Forelimb muscle (tissue), 1 donor: ENCODE data around the gene RPRM. TPM values are rescaled to one million over a fixed set of nuclear protein-coding genes. Genes with fewer than 3 reads are reported as not detected.
"Not testable (repeated sequence)": the region's sequence is repeated elsewhere in the genome, so short reads cannot be mapped to it uniquely, and the experiment has no call there.

Experiments used
- DNase-seq: peaks from one replicate; pipeline ENCODE4 v3.0.0-alpha.2; 2013; ENCODE audit warnings: low read depth
- polyA plus RNA-seq: library from polyadenylated mRNA; unstranded; fragments of 120-200 nt; gene quantifications from one replicate; pipeline ENCODE4 v1.2.1, GENCODE V29; 2013; ENCODE audit not compliant: insufficient read length

Gene RPRM
- polyA plus RNA-seq, 1 donor, result 1.9 TPM

DNA sequence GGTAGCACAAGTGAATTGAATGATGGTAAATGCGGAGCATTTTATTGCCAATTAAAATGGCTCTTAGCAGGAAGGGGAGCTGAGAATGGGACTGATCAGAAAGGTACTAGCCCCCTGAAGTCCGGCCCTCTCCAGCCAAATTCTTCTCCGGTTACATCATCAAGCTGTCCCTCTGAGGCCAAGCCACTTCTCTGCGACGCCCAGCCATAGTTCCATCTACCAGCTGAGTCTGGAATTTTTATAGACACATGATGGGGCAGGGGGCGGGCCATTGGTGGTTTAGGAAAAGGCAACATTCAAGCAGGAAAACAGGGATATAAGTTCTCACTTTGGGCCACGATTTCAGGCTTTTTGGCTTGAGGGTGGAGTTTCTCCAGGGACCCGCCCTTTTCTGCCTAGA is 22.7 kb downstream of the RPRM start:
- no peak for DNase-seq

DNA sequence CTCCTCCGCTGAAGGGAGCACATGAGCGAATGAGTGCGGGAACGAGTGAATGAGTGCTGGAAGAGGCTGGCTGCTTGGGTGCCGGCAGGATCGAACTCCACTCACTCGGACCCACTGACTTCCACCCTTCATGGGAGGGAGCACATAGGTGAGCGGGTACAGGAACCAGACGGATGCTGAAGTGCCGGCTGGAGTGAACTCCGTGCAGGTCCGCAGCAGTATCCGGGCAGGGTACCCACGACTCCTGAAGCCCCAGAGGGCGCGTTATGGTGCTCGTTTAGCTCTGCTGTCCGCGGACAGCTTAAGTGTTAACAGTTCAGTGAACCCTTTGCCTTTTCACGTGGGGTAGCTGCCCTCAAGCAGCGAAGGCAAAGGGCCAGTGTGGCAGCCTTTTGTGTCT is 23.2 kb downstream of the RPRM start:
- no peak for DNase-seq

DNA sequence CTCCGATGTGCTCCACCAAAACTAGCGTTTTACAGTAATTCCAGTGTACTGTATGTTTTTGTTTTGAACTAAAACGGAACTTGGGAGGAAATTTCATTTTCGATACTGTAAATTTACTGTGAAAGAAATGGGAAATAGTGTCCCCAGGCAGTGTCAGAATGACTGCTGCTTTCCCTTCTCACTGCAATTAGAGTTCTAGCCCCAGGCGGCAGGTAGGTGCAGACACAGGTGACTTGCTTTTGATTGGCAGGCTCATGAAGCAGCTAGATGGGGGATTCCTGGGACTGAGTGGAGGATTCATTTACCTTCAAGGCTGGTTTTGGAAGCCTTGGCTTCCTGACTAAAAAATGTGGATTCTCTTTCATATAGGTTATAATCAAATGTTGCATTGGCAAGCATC is 27.0 kb downstream of the RPRM start:
- DNase-seq, result no peak

DNA sequence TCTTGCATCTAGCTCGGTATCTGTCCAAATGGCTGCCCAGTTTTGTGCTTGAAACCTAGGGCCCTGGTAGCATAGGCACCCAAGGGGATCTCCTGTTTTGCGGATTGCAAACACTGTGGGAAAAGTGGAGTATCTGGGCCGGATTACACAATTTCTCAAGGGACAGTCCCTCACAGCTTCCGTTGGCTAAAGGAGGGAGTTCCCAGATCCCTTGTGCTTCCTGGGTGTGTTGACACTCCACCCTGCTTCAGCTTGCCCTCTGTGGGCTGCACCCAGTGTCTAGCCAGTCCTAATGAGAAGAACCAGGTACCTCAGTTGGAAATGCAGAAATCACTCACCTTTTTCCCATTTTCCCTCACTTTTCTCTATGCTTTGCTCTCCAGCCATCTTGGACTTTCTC is 35.5 kb downstream of the RPRM start:
- DNase-seq, result no peak

DNA sequence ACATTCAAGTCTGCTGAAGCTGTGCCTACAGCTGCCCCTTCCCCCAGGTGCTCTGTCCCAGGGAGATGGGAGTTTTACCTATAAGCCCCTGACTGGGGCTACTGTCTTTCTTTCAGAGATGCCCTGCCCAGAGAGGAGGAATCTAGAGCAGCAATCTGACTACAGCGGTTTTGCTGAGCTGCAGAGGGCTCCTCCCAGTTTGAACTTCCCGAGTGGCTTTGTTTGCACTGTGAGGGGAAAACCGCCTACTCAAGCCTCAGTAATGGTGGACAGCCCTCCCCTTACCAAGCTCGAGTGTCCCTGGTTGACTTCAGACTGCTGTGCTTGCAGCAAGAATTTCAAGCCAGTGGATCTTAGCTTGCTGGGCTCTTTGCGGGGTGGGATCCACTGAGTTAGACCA is 35.9 kb downstream of the RPRM start:
- not testable (repeated sequence) for DNase-seq

DNA sequence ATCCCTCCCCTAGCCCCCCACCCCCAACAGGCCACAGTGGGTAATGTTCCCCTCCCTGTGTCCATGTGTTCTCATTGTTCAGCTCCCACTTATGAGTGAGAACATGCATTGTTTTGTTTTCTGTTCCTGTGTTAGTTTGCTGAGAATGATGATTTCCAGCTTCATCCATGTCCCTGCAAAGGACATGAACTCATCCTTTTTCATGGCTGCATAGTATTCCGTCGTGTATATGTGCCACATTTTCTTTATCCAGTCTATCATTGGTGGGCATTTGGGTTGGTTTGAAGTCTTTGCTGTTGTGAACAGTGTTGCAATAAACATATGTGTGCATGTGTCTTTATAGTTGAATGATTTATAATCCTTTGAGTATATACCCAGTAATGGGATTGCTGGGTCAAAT is 38.5 kb downstream of the RPRM start:
- DNase-seq, result not testable (repeated sequence)

DNA sequence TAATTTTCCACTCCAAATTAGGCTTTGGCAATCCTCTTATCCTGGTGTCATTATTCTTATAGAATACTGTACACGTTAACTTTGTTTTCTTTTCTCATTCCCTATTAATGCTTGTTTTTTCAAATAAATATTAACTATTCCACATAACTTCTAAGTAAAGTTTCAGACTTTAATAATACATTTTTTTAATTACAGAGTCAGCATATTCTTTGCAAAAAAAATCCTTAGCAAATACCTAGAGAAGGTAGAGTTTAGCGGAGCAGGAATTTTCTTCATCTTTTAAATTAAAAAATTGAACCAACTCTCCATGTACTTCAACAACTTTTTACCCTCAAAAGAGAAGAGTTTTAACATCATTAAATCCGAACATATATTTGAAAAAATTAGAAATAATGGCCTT is 45.2 kb downstream of the RPRM start:
- DNase-seq, result no peak

DNA sequence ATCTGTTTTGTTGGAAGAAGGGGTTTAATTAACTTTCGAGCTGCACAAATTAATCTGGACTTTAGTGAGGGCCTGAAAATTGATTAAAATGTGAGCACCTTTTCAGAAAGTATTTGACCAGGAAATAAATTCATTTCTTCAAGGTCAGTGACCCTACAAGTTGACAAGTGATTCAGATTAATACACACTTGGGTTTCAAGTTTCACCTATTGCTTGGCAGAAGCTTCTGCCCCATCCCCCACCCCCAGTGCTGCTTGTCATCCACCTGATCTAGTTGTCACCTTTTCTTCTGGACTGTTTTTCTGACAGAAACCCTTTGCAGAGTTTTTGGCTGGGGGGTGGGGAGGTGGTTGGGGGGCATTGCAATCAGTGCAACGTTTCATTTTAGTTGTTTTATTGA is 46.2 kb downstream of the RPRM start:
- DNase-seq, result no peak

DNA sequence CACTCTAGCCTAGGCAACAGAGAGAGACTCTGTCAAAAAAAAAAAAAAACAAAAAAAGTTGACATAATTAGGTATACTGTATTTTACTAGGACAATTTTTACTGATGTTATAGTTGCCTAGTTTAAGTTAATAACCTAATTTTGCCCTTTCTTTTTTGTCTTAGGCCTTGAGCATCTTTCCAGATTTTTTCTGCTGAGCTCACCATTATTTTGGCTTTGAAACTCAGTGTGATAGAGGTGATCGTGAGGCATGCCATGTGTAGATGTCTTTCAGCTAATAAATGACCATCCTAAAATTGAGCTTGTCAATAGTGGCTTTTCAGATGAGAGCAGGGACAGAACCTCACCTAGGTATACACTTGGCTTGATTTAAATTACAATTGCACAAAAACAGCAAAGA is 47.4 kb downstream of the RPRM start:
- DNase-seq, result no peak
